Skeletal muscle tissue (tissue), 4 donors: Measurements from ENCODE around the gene STIM2. TPM values are rescaled to one million over a fixed set of nuclear protein-coding genes. Genes with fewer than 3 reads are reported as not detected.

ENCODE experiments used
- H3K27ac ChIP-seq: one replicate; pipeline ENCODE4 v1.7.0; 2013; ENCODE audit warnings: mild to moderate bottlenecking, low read depth, low read length, inconsistent platforms
- H3K27me3 ChIP-seq, 3 donors: one replicate each; pipeline ENCODE4 v1.7.0; 2013; ENCODE audit warnings: low read length in 3 of 3; ENCODE audit not compliant: control insufficient read depth in 3 of 3, insufficient read depth in 3 of 3
- H3K36me3 ChIP-seq, 3 donors: one replicate each; pipeline ENCODE4 v1.7.0; 2013; ENCODE audit warnings: low read length in 3 of 3; ENCODE audit not compliant: control insufficient read depth in 3 of 3, insufficient read depth in 3 of 3
- H3K4me1 ChIP-seq, 3 donors: one replicate each; pipeline ENCODE4 v1.7.0; 2013; ENCODE audit warnings: low read length in 3 of 3, mild to moderate bottlenecking in 3 of 3; ENCODE audit not compliant: control insufficient read depth in 3 of 3, insufficient read depth in 3 of 3
- H3K4me3 ChIP-seq, 3 donors: one replicate each; pipeline ENCODE4 v1.7.0; 2013; ENCODE audit warnings: low read length in 3 of 3
- H3K9ac ChIP-seq, 3 donors: one replicate each; pipeline ENCODE4 v1.7.0; 2013; ENCODE audit warnings: low read length in 3 of 3, mild to moderate bottlenecking in 3 of 3, moderate library complexity in 2 of 3, low read depth in 1 of 3
- H3K9me3 ChIP-seq, 3 donors: one replicate each; pipeline ENCODE4 v1.7.0; 2013; ENCODE audit warnings: low read length in 3 of 3; ENCODE audit not compliant: control insufficient read depth in 3 of 3
- total RNA-seq: library from RNA; depleted of rRNA; stranded (reverse); fragments of >200 nt; gene quantifications from one replicate; pipeline ENCODE4 v1.2.3, GENCODE V29; 2014
- donor health status: Osteomylitis.

Gene STIM2
- total RNA-seq, 1 donor from 2014 or later: 16.2 TPM

- Histone ChIP-seq H3K9me3 (no peaks in the 10 kb centered on the region), H3K4me1 (peaks cover 0 to 3% (median 0%) of the 10 kb centered on the region in 3 donors), H3K9ac (no peak overlapping the region), H3K27me3 (no peaks in the 10 kb centered on the region), H3K36me3 (no peaks in the 10 kb centered on the region), H3K27ac (no peak overlapping the region), H3K4me3 (no peak overlapping the region)
Observed at GRCh38 chr4:26878794-26879391, 18.3 kb downstream of the STIM2 start.

GRCh38 chr4:26879805-26880204, 19.2 kb downstream of the STIM2 start:
- Histone ChIP-seq H3K4me3 (no peak overlapping the region), H3K27me3 (no peaks in the 10 kb centered on the region), H3K36me3 (no peaks in the 10 kb centered on the region), H3K9me3 (no peaks in the 10 kb centered on the region), H3K9ac (no peak overlapping the region), H3K27ac (no peak overlapping the region), H3K4me1 (peaks cover 0 to 5% (median 0%) of the 10 kb centered on the region in 3 donors)

- Histone ChIP-seq H3K27ac (no peak overlapping the region), H3K27me3 (no peaks in the 10 kb centered on the region), H3K4me3 (no peak overlapping the region), H3K36me3 (no peaks in the 10 kb centered on the region), H3K4me1 (peaks cover 3 to 5% (median 3%) of the 10 kb centered on the region in 3 donors), H3K9ac (no peak overlapping the region), H3K9me3 (no peaks in the 10 kb centered on the region)
Observed at GRCh38 chr4:26884026-26884425, 23.4 kb downstream of the STIM2 start.

GRCh38 chr4:26884486-26884988, 23.9 kb downstream of the STIM2 start:
- H3K4me3 ChIP-seq: no peak overlapping the region
- no peaks in the 10 kb centered on the region for H3K27me3 ChIP-seq
- H3K27ac ChIP-seq: no peak overlapping the region
- H3K9me3 ChIP-seq: no peaks in the 10 kb centered on the region
- H3K36me3 ChIP-seq: no peaks in the 10 kb centered on the region
- H3K9ac ChIP-seq: no peak overlapping the region
- peaks cover 3 to 5% (median 3%) of the 10 kb centered on the region in 3 donors for H3K4me1 ChIP-seq

GRCh38 chr4:26885912-26886274, 25.3 kb downstream of the STIM2 start:
- Histone ChIP-seq H3K4me3 (no peak overlapping the region), H3K36me3 (no peaks in the 10 kb centered on the region), H3K9me3 (no peaks in the 10 kb centered on the region), H3K27ac (no peak overlapping the region), H3K4me1 (peaks cover 3 to 5% (median 3%) of the 10 kb centered on the region in 3 donors), H3K9ac (no peak overlapping the region), H3K27me3 (no peaks in the 10 kb centered on the region)

GRCh38 chr4:26887143-26887542, 26.5 kb downstream of the STIM2 start:
- peaks cover 3 to 5% (median 3%) of the 10 kb centered on the region in 3 donors for H3K4me1 ChIP-seq
- H3K9ac ChIP-seq: no peak overlapping the region
- H3K4me3 ChIP-seq: no peak overlapping the region
- H3K36me3 ChIP-seq: no peaks in the 10 kb centered on the region
- H3K27me3 ChIP-seq: no peaks in the 10 kb centered on the region
- no peaks in the 10 kb centered on the region for H3K9me3 ChIP-seq
- no peak overlapping the region for H3K27ac ChIP-seq

GRCh38 chr4:26887809-26888208, 27.2 kb downstream of the STIM2 start:
- Histone ChIP-seq H3K4me3 (no peak overlapping the region), H3K4me1 (peaks cover 3 to 5% (median 3%) of the 10 kb centered on the region in 3 donors), H3K27ac (no peak overlapping the region), H3K36me3 (no peaks in the 10 kb centered on the region), H3K27me3 (no peaks in the 10 kb centered on the region), H3K9me3 (no peaks in the 10 kb centered on the region), H3K9ac (no peak overlapping the region)

GRCh38 chr4:26889356-26889755, 28.7 kb downstream of the STIM2 start:
- no peaks in the 10 kb centered on the region for H3K27me3 ChIP-seq
- H3K4me3 ChIP-seq: no peak overlapping the region
- no peaks in the 10 kb centered on the region for H3K36me3 ChIP-seq
- H3K27ac ChIP-seq: no peak overlapping the region
- peaks cover 0 to 3% (median 3%) of the 10 kb centered on the region in 3 donors for H3K4me1 ChIP-seq
- H3K9ac ChIP-seq: no peak overlapping the region
- H3K9me3 ChIP-seq: no peaks in the 10 kb centered on the region

GRCh38 chr4:26891054-26891453, 30.4 kb downstream of the STIM2 start:
- no peak overlapping the region for H3K27ac ChIP-seq
- H3K9ac ChIP-seq: no peak overlapping the region
- no peak overlapping the region for H3K4me3 ChIP-seq
- no peaks in the 10 kb centered on the region for H3K36me3 ChIP-seq
- H3K27me3 ChIP-seq: no peaks in the 10 kb centered on the region
- H3K4me1 ChIP-seq: peaks cover 0 to 3% (median 0%) of the 10 kb centered on the region in 3 donors
- no peaks in the 10 kb centered on the region for H3K9me3 ChIP-seq

- Histone ChIP-seq H3K4me3 (no peak overlapping the region), H3K36me3 (no peaks in the 10 kb centered on the region), H3K9ac (no peak overlapping the region), H3K4me1 (no peaks in the 10 kb centered on the region), H3K9me3 (no peaks in the 10 kb centered on the region), H3K27ac (no peak overlapping the region), H3K27me3 (no peaks in the 10 kb centered on the region)
Observed at GRCh38 chr4:26891867-26892266, 31.2 kb downstream of the STIM2 start.
